Ectodermal cell (in vitro differentiated cells): ENCODE results near the gene TFAP2A.

Experiments used
- H3K27ac ChIP-seq: 2 replicates; pipeline ENCODE4 v1.7.0; 2013; ENCODE audit warnings: mild to moderate bottlenecking, low read depth, low read length; ENCODE audit not compliant: insufficient read depth, poor library complexity, severe bottlenecking
- H3K27me3 ChIP-seq: 2 replicates; pipeline ENCODE4 v1.7.0; 2013; ENCODE audit warnings: mild to moderate bottlenecking, low read length; ENCODE audit not compliant: insufficient read depth, control insufficient read depth, poor library complexity, severe bottlenecking
- H3K36me3 ChIP-seq: one replicate; pipeline ENCODE4 v1.7.0; 2013; ENCODE audit warnings: low read length; ENCODE audit not compliant: control insufficient read depth, insufficient read depth
- H3K4me1 ChIP-seq: one replicate; pipeline ENCODE4 v1.7.0; 2013; ENCODE audit warnings: low read length; ENCODE audit not compliant: control insufficient read depth, insufficient read depth
- H3K4me3 ChIP-seq: 2 replicates; pipeline ENCODE4 v1.7.0; 2013; ENCODE audit warnings: low read depth, low read length, control low read depth; ENCODE audit not compliant: insufficient read depth
- H3K9me3 ChIP-seq: 2 replicates; pipeline ENCODE4 v1.7.0; 2013; ENCODE audit warnings: mild to moderate bottlenecking, low read length, moderate library complexity; ENCODE audit not compliant: control insufficient read depth
- WGBS, 2 experiments: methylation state at CpG; one replicate each; pipeline ENCODE4 v1.1.7; 2013; ENCODE audit warnings: missing lambda C conversion rate in 2 of 2; 5-methylcytosine and 5-hydroxymethylcytosine counted together

The TFAP2A gene

GRCh38 chr6:10407018-10407673 is 7.7 kb downstream of the TFAP2A start:
- Histone ChIP-seq H3K4me3 (no peak overlapping the region), H3K36me3 (no peaks in the 10 kb centered on the region), H3K9me3 (no peaks in the 10 kb centered on the region), H3K27me3 (peaks cover 97% of the 10 kb centered on the region), H3K4me1 (peaks cover 7% of the 10 kb centered on the region), H3K27ac (no peak overlapping the region)
- 10 to 16% methylated on average over 6 of the region's 7 CpGs for WGBS, 2 experiments

GRCh38 chr6:10406556-10406955 is 8.3 kb downstream of the TFAP2A start:
- no peaks in the 10 kb centered on the region for H3K9me3 ChIP-seq
- H3K27me3 ChIP-seq: peaks cover 97% of the 10 kb centered on the region
- H3K27ac ChIP-seq: no peak overlapping the region
- H3K36me3 ChIP-seq: no peaks in the 10 kb centered on the region
- no peak overlapping the region for H3K4me3 ChIP-seq
- H3K4me1 ChIP-seq: peaks cover 5% of the 10 kb centered on the region
- WGBS, 2 experiments: 44% methylated on average over 1 of the region's 1 CpG; no CpG with 5 or more reads in 1 of the 2 experiments

- no peak overlapping the region for H3K27ac ChIP-seq
Measured at GRCh38 chr6:10405513-10405900, 9.4 kb downstream of the TFAP2A start.

GRCh38 chr6:10404799-10405512 is 9.9 kb downstream of the TFAP2A start:
- H3K4me3 ChIP-seq: peak overlapping the region; percentile 40
- H3K4me1 ChIP-seq: peaks cover 3% of the 10 kb centered on the region
- H3K27ac ChIP-seq: no peak overlapping the region
- no peaks in the 10 kb centered on the region for H3K9me3 ChIP-seq
- no peaks in the 10 kb centered on the region for H3K36me3 ChIP-seq
- WGBS, 2 experiments: 2 to 3% methylated on average over 30 to 31 of the region's 31 CpGs
- H3K27me3 ChIP-seq: peaks cover 97% of the 10 kb centered on the region

More at GRCh38 chr6:10405513-10405900, 9.4 kb downstream of the TFAP2A start:
- no peak overlapping the region for H3K4me3 ChIP-seq
- H3K36me3 ChIP-seq: no peaks in the 10 kb centered on the region
- H3K9me3 ChIP-seq: no peaks in the 10 kb centered on the region
- 20 to 55% methylated on average over 3 of the region's 3 CpGs for WGBS, 2 experiments
- H3K27me3 ChIP-seq: peaks cover 97% of the 10 kb centered on the region
- H3K4me1 ChIP-seq: peaks cover 3% of the 10 kb centered on the region

GRCh38 chr6:10404107-10404798 is 10.6 kb downstream of the TFAP2A start:
- peak overlapping the region; percentile 40 for H3K4me3 ChIP-seq
- no peaks in the 10 kb centered on the region for H3K36me3 ChIP-seq
- H3K9me3 ChIP-seq: no peaks in the 10 kb centered on the region
- peaks cover 3% of the 10 kb centered on the region for H3K4me1 ChIP-seq
- peaks cover 97% of the 10 kb centered on the region for H3K27me3 ChIP-seq
- 0 to 1% methylated on average over 87 of the region's 87 CpGs for WGBS, 2 experiments
- no peak overlapping the region for H3K27ac ChIP-seq

- Histone ChIP-seq H3K36me3 (no peaks in the 10 kb centered on the region), H3K27ac (no peak overlapping the region), H3K4me1 (peaks cover 3% of the 10 kb centered on the region), H3K9me3 (no peaks in the 10 kb centered on the region), H3K27me3 (peaks cover 97% of the 10 kb centered on the region), H3K4me3 (peak overlapping the region; percentile 34)
- WGBS, 2 experiments: 6 to 12% methylated on average over 14 to 16 of the region's 16 CpGs
Measured at GRCh38 chr6:10403385-10404106, 11.3 kb downstream of the TFAP2A start.

- Histone ChIP-seq H3K4me3 (no peak overlapping the region), H3K36me3 (no peaks in the 10 kb centered on the region), H3K9me3 (no peaks in the 10 kb centered on the region), H3K4me1 (peaks cover 3% of the 10 kb centered on the region), H3K27me3 (peaks cover 97% of the 10 kb centered on the region), H3K27ac (no peak overlapping the region)
- WGBS, 2 experiments: 73 to 74% methylated on average over 6 to 7 of the region's 7 CpGs
Measured at GRCh38 chr6:10402648-10403311, 12.1 kb downstream of the TFAP2A start.

- Histone ChIP-seq H3K27ac (no peak overlapping the region), H3K4me3 (no peak overlapping the region), H3K27me3 (peaks cover 97% of the 10 kb centered on the region), H3K9me3 (no peaks in the 10 kb centered on the region), H3K4me1 (peaks cover 3% of the 10 kb centered on the region), H3K36me3 (no peaks in the 10 kb centered on the region)
- WGBS, 2 experiments: 76 to 81% methylated on average over 4 of the region's 4 CpGs
Measured at GRCh38 chr6:10401632-10402223, 13.1 kb downstream of the TFAP2A start.

- H3K9me3 ChIP-seq: no peaks in the 10 kb centered on the region
- no peak overlapping the region for H3K27ac ChIP-seq
- WGBS, 2 experiments: 45% methylated on average over 8 to 9 of the region's 9 CpGs
- H3K36me3 ChIP-seq: no peaks in the 10 kb centered on the region
- peaks cover 97% of the 10 kb centered on the region for H3K27me3 ChIP-seq
- no peak overlapping the region for H3K4me3 ChIP-seq
- peaks cover 4% of the 10 kb centered on the region for H3K4me1 ChIP-seq
Measured at GRCh38 chr6:10401004-10401536, 13.8 kb downstream of the TFAP2A start.
